Measurements from ENCODE around the gene KIF16B. TPM values are rescaled to one million over a fixed set of nuclear protein-coding genes. Genes with fewer than 3 reads are reported as not detected.

Gene KIF16B
- total and polyA plus RNA-seq, 2 experiments from 2014 or later: 6.5 to 11.1 TPM

GRCh38 chr20:16240355-16240754, 332.9 kb downstream of the KIF16B start:
- Mint-ChIP-seq H3K4me1 (peaks cover 1% of the 10 kb centered on the region; the same call in 2 of the 3 replicates), H3K9me3 (peaks cover 23% of the 10 kb centered on the region; the same call in 2 of the 3 replicates), H3K4me3 (no peak overlapping the region), H3K36me3 (ENCODE audit: low read depth) (peaks cover 10% of the 10 kb centered on the region; the same call in 2 of the 3 replicates), H3K27me3 (ENCODE audit: insufficient read depth, low read depth, poor library complexity) (peaks cover 11% of the 10 kb centered on the region), H3K27ac (no peak overlapping the region)
- no peak for ATAC-seq
- H3K9me2 ChIP-seq (ENCODE audit: insufficient read depth): 0 out of 2 replicates have a peak, but pooled peaks cover 11% of the 10 kb centered on the region
- H3K27me3 ChIP-seq (ENCODE audit: insufficient read depth): no peaks in the 10 kb centered on the region
- H3K27ac ChIP-seq (ENCODE audit: low read depth): no peak overlapping the region
- H3K4me2 ChIP-seq: no peak overlapping the region
- no peak for TF ChIP-seq EZH2phosphoT487 (IDR thresholded peaks at IDR 0.05; ENCODE audit: unreplicated experiment)
- TF ChIP-seq POLR2AphosphoS5 (IDR thresholded peaks at IDR 0.05; ENCODE audit: low read depth): no peak
- TF ChIP-seq ZNF462 (CRISPR knock-in tag; IDR thresholded peaks at IDR 0.05): no peak
- TF ChIP-seq NANOG (IDR thresholded peaks at IDR 0.05; ENCODE audit: borderline replicate concordance): no peak
- TF ChIP-seq ETS1 (IDR thresholded peaks at IDR 0.05): no peak
- TF ChIP-seq ZNF114 (CRISPR knock-in tag; IDR thresholded peaks at IDR 0.05): no peak
- TF ChIP-seq CREB1 (CRISPR knock-in tag; IDR thresholded peaks at IDR 0.05; ENCODE audit: low read depth): no peak
- H3K36me3 ChIP-seq (ENCODE audit: insufficient read depth): no peaks in the 10 kb centered on the region
- H4K20me1 ChIP-seq (replicated peaks; ENCODE audit: insufficient read depth): no peaks in the 10 kb centered on the region
- no peak overlapping the region for H3K4me3 ChIP-seq
- no peak for DNase-seq (ENCODE audit: low spot score)
- H3K79me2 ChIP-seq (replicated peaks; ENCODE audit: insufficient read depth): no peaks in the 10 kb centered on the region
- H3K4me1 ChIP-seq (ENCODE audit: insufficient read depth): no peaks in the 10 kb centered on the region
- no peaks in the 10 kb centered on the region for H3F3A ChIP-seq (replicated peaks; ENCODE audit: low read depth)
- no peak overlapping the region for H2AFZ ChIP-seq

Data from GM23338 (cell line).